ENCODE results near the gene ARL6IP4. TPM values are rescaled to one million over a fixed set of nuclear protein-coding genes. Genes with fewer than 3 reads are reported as not detected.
A peak's percentile ranks its signal among the peaks of the same experiment; 100 is the strongest.
"Not testable (repeated sequence)": the region's sequence is repeated elsewhere in the genome, so short reads cannot be mapped to it uniquely, and the experiment has no call there.

Gene ARL6IP4
- total RNA-seq, 1 donor from 2014 or later: 156 TPM

GRCh38 chr12:122939125-122939524 is 41.4 kb upstream of the ARL6IP4 start:
- Histone ChIP-seq H3K4me1 (peaks cover 17% of the 10 kb centered on the region), H3K27me3 (ENCODE audit: low read depth) (no peaks in the 10 kb centered on the region), H3K27ac (replicated peaks) (no peak overlapping the region), H3K9me3 (replicated peaks) (no peaks in the 10 kb centered on the region), H3K36me3 (no peaks in the 10 kb centered on the region), H3K4me3 (no peak overlapping the region)
- intact Hi-C loops (cut with micrococcal nuclease): no loop called here
- DNase-seq: no peak
- TF ChIP-seq CTCF (IDR thresholded peaks at IDR 0.05; ENCODE audit: borderline replicate concordance): no peak

- intact Hi-C loops (cut with micrococcal nuclease); H3K36me3 ChIP-seq; H3K27me3 ChIP-seq (ENCODE audit: low read depth); H3K27ac ChIP-seq (replicated peaks); H3K4me3 ChIP-seq; DNase-seq; H3K9me3 ChIP-seq (replicated peaks): not testable (repeated sequence)
- H3K4me1 ChIP-seq: peaks cover 38% of the 10 kb centered on the region
Measured at GRCh38 chr12:122941351-122941750, 39.1 kb upstream of the ARL6IP4 start.

GRCh38 chr12:122942637-122943036 is 37.8 kb upstream of the ARL6IP4 start:
- TF ChIP-seq CTCF (IDR thresholded peaks at IDR 0.05; ENCODE audit: borderline replicate concordance): no peak
- DNase-seq: no peak
- Histone ChIP-seq H3K27ac (replicated peaks) (peak overlapping the region; percentile 77), H3K27me3 (ENCODE audit: low read depth) (no peaks in the 10 kb centered on the region), H3K4me1 (peaks cover 51% of the 10 kb centered on the region), H3K9me3 (replicated peaks) (no peaks in the 10 kb centered on the region), H3K36me3 (no peaks in the 10 kb centered on the region), H3K4me3 (no peak overlapping the region)
- intact Hi-C loops (cut with micrococcal nuclease): no loop called here

- Histone ChIP-seq H3K4me3 (peak overlapping the region; percentile 39), H3K36me3 (no peaks in the 10 kb centered on the region), H3K27me3 (ENCODE audit: low read depth) (no peaks in the 10 kb centered on the region), H3K9me3 (replicated peaks) (no peaks in the 10 kb centered on the region), H3K27ac (replicated peaks) (peak overlapping the region; percentile 77), H3K4me1 (peaks cover 54% of the 10 kb centered on the region)
- TF ChIP-seq CTCF (IDR thresholded peaks at IDR 0.05; ENCODE audit: borderline replicate concordance): no peak
- DNase-seq: no peak
- intact Hi-C loops (cut with micrococcal nuclease): no loop called here
Measured at GRCh38 chr12:122943196-122943595, 37.3 kb upstream of the ARL6IP4 start.

GRCh38 chr12:122944605-122945592 is 35.6 kb upstream of the ARL6IP4 start:
- TF ChIP-seq CTCF (IDR thresholded peaks at IDR 0.05; ENCODE audit: borderline replicate concordance): no peak
- peaks cover 56% of the 10 kb centered on the region for H3K4me1 ChIP-seq

More at GRCh38 chr12:122944605-122945592, 35.6 kb upstream of the ARL6IP4 start:
- Histone ChIP-seq H3K27me3 (ENCODE audit: low read depth) (no peaks in the 10 kb centered on the region), H3K9me3 (replicated peaks) (no peaks in the 10 kb centered on the region), H3K4me3 (no peak overlapping the region), H3K36me3 (no peaks in the 10 kb centered on the region), H3K27ac (replicated peaks) (peak overlapping the region; percentile 77)
- DNase-seq: no peak
- intact Hi-C loops (cut with micrococcal nuclease): no loop called here
